HG02970 (cell line): ENCODE data around the gene BTAF1.

ENCODE experiments used
- ATAC-seq: cut with Tn5 transposase; IDR thresholded peaks from one replicate; pipeline ENCODE4 v1.9.1; 2021; ENCODE audit warnings: mild to moderate bottlenecking, moderate library complexity, moderate number of reproducible peaks; ENCODE audit not compliant: unreplicated experiment, low FRiP score

The BTAF1 gene

DNA sequence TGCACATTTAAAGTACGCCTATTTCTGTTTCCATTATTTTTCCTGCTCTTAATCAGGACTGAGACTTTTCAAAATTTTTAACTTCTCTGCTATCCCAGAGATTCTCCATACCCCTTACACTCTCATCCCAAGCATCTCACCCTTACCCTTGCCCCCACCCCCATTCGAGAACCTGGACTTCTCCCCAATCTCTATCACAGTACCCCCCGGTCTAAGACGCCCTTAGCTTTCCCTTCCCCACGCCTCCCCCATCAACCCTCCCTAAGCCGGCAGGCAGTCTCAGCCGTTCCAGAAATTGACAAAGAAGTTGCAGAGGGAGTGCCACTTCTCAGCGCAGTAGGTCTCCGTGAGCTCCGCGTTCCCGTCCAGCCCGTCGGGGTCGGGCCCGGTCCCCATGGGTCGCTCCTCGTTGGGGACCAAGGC lies 15.6 kb upstream of the BTAF1 start:
- no peak for ATAC-seq

- peak; percentile 77 for ATAC-seq
Observed at GRCh38 chr10:91908337-91909116, 15.0 kb upstream of the BTAF1 start.

DNA sequence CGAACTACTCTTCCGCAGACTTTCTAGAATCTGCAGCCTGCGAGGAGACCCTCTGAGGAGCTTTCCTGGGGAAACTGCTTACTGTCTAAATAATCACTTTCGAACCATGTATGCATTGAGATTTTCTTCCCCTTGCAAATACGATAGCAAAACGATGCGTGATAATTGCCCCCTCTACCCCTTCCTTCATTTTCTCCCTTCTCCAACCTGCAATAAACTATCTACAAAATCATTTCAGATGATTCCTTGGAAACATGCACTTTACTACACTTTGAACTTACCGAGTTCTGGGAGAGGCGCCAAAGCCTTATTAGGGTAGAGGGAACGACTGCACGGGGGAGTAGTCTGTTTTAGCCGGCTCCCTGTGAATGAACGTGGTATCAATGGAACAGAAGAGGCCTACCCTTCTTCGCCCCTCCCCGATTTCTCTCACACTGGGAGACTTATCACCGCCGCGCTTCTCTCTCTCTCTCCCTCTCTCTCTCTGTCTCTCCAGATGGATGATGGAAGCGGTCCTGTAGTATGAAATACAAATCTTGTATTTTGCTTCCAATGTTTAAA lies 14.4 kb upstream of the BTAF1 start, which contains the start of gene FGFBP3:
Gene FGFBP3 (minus strand): TSS at position 370 of the 561 bp plus-strand sequence. CDS start 517 bp downstream, outside the sequence.
- ATAC-seq = no peak

DNA sequence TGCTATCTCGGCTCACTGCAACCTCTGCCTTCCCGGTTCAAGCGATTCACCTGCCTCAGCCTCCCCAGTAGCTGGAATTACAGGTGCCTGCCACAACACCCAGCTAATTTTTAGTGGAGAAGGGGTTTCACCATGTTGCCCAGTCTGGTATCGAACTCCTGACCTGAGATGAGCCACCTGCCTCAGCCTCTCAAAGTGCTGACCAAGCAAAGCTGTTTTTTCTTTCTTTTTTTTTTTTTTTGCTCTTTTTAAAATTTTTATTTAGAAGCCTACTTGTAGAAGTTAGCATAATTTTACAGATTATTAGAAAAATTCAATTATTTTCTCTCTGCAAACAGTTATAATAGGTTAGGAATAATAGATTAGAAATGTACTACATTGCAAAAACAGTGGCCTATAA lies 13.1 kb upstream of the BTAF1 start:
- no peak for ATAC-seq

DNA sequence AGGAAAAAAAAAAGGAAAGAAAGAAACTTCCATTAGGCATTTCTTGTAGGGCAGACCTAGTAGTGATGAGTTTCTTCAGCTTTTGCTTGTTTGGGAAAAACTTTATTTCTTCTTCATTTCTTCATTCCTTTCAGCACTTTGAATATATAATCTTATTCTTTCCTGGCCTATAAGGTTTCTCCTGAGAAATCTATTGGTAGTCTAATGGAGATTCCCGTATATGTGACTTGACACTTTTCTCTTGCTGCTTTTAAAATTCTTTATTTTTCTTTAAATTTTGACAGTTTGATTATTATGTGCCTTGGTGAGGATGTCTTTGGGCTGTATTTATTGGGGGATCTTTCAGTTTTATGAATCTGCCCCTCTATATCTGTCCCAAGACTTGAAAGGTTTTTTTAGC lies 3.9 kb upstream of the BTAF1 start:
- no peak for ATAC-seq

DNA sequence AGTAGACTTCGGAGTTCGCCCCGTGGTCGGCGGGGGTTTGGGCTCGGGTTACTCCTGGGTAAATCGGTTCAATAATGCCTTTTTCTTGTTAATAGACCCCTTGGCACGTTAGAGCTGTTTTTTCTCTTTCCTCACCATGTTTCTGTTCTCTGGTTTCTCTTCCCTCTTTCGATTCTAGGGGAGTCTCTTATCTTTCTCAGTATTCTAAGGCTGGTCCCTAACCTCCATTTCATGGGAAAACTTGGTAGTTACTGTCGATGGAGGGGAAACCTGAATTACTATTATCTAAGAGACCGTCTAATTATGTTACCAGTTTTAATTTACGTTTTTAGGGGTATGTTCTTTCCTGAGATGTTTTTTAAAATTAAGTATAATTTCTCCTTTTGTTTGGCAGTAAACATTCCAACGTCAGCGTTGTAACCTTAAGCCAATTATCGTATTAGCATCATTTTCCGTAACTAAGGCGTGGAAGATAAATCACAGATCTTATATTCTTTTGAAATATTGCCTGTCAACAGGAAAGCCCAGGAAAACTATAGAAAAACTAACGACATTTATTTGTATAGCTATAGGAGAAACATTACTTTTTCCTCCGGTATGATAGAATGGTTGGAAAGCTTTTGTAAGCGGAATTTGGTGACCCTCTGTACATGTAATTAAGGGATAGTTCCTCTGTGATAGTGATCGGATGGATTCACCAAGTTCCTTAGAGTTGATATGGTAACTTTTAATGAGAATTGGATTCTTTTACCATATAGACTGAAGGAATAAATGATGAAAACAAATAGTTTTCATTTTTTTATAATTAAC lies 847 bp downstream of the BTAF1 start:
- ATAC-seq = no peak

DNA sequence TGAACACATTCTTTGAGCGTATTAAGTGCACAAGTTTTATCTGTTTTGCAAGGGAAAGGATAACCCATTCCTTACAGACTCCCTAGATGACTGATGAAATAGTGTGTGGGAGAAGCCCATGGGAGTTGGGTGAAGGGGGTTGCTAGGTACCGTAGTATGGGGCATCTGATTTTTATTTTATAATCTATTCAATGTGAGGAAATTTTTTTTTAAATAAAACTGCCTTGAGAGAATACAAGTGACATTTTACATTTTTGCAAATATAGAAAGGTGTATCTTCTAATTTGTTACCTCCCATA lies 1.4 kb downstream of the BTAF1 start:
- no peak for ATAC-seq

DNA sequence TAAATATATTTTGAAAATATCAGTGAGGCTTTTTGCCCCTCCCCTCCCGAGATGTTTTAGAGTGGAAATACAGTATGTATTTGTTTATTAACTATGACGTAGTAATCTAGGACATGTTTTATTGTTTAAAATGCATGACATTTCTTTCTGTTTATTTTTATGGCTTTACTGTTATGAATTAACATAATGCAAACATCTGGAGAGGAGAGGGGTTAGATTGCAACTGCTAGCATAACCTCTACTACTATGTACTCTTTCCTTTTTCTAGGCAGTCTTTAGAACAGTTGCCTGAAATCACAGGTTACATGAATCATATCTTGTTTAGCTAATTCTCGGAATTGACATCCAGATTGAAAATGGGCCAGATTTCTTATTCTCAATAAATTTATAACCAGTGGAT lies 7.4 kb downstream of the BTAF1 start:
- no peak for ATAC-seq

DNA sequence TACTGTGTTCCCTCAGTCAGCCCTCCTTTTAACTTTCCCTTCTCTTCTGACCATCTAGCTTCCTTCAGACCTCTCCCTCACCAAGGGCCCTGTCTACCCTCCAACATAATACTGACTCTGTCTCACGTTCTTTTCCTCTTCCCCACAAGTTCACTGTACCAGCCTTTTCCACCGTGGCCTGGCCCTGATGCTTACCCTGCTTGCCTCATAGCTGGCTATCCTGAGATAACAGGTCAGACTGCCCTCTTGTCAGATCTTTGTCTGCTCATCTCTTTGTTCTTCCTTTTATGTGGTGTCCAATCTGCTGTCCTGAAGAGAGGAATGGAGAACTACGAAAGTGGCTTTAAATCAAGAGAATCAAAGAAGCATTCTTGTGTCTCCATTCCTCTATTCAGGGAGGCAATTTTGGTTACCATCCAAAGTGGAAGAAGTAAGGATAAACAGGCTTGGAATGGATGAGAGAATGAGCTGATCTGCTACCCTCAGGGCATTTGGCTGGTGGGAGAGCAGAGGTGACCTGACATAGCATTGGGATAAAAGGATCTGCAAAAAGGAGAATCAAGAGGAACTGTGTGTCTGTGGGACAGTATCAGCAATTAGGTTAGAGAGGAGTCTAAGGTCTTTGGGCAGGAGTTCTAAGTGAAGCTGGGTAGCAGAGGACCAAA lies 8.1 kb downstream of the BTAF1 start:
- no peak for ATAC-seq

DNA sequence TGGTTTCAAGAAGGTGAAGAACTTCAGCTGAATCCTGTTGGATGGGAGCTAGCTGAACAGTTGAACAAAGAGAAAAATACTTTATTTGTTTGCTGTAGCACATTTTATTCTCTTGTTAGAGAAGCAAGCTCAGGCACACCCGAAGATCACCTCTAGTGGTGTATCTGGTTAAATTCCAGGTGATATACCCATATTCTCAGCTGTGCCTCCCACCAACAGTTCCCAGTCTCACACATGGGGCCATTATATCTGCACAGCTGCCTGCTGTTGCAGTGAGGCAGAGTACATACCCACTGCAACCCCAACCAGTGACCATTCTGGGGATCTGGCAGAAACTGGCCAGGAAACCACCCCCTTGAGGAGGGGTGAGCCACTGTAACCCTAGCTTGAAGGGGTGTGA lies 9.2 kb downstream of the BTAF1 start:
- ATAC-seq = no peak

- no peak for ATAC-seq
Observed at GRCh38 chr10:91935886-91936285, 12.3 kb downstream of the BTAF1 start.

GRCh38 chr10:91939653-91940052 lies 16.1 kb downstream of the BTAF1 start:
- ATAC-seq = no peak

- no peak for ATAC-seq
Observed at GRCh38 chr10:91941426-91941825, 17.9 kb downstream of the BTAF1 start.

DNA sequence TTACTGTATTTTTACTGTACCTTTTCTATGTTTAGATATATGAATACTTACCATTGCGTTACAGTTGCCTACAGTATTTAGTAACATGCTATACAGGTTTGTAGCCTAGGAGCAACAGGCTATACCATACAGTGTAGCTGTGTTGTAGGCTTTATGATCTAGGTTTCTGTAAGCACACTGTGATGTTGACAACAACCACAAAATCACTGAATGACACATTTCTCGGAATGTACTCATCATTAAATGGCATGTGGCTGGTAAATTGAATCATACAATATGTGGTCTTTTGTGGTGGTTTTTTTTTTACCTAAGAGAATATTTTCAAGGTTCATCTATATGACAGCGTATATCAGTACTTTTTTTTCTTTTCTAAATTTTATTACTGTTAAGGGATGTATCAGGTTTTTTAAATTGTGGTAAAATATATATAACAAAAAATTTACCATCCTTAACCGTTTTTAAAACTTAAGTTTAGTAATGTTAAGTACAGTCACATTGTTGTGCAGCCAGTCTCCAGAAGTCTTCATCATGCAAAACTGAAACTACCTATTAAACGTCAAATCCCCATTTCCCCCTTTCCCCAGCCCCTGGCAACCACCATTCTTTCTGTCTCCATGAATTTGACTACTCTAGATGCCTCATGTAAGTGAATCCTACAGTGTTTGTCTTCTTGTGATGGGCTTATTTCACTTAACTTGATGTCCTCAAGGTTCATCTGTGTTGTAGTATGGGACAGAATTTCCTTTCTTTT lies 21.5 kb downstream of the BTAF1 start:
- no peak for ATAC-seq

DNA sequence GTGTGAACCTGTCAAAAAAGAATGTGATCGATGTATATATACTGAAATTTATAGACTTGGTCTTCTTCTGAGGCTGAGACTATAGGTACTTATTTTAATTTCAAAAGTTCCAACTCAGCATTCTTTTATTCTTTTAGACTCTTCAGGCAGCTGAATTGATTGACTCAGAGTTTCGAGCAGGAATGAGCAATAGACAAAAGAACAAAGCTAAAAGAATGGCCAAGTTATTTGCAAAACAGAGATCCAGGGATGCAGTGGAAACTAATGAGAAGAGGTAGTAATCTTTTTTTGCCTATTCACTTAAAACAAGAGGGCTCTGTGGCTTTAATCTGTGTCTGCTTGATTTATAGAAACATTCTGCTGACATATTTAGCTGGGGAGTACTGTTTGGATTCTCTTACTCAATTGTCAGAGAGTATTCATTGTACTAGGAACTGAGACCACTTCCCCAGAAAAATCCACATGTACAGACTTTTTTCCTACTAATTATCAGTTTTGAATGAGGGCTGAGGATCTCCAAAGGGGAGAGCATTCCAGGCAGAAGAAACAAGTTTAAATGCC lies 30.1 kb downstream of the BTAF1 start:
- no peak for ATAC-seq

GRCh38 chr10:91955114-91955513 lies 31.5 kb downstream of the BTAF1 start:
- no peak for ATAC-seq

GRCh38 chr10:91957091-91957490 lies 33.5 kb downstream of the BTAF1 start:
- no peak for ATAC-seq

GRCh38 chr10:91969297-91969696 lies 45.7 kb downstream of the BTAF1 start:
- ATAC-seq = no peak

GRCh38 chr10:91974960-91975359 lies 51.4 kb downstream of the BTAF1 start:
- ATAC-seq = no peak

DNA sequence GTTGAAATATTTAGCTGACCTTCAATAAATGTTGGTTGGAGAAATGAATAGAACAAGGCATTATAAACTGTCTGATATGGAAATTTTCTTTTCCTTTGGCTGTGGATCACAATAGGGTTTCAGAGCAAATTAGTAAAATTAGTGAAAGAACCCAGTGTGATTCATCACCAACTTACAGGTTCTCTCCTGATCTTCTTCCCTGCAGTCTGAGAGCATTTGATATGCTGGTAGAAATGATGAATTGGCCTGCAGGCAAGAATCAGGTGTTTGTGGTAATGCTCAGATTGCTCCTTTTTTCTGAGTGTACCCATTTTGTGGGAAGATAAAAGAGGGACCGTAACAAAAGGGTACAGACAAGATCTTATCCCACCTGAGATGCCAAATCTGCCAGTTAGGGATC lies 51.9 kb downstream of the BTAF1 start:
- ATAC-seq = no peak
